MCF 10A (cell line): ENCODE data around the gene GALNT10. TPM values are rescaled to one million over a fixed set of nuclear protein-coding genes. Genes with fewer than 3 reads are reported as not detected.
"Not testable (repeated sequence)": the region's sequence is repeated elsewhere in the genome, so short reads cannot be mapped to it uniquely, and the experiment has no call there.

Source experiments
- BruUV-seq: library from RNA; stranded (reverse); fragments of 400-500 nt; replicated peaks from 2 replicates; lab custom pipeline; 2021; lab: Mats Ljungman, UMichigan
- CTCF ChIA-PET: fragments of 300-600 bp; sonication (Branson Sonifier 250); formaldehyde crosslinking; extraction: SDS; loops from one replicate; lab custom pipeline; 2021; ENCODE audit warnings: antibody characterized with exemption, inconsistent platforms; lab: Yijun Ruan, JAX
- POLR2A ChIA-PET: fragments of 300-600, 350-650 bp; sonication (Branson Sonifier 250); formaldehyde crosslinking; extraction: SDS; loops from one replicate; lab custom pipeline; 2020; ENCODE audit warnings: antibody characterized with exemption, inconsistent platforms; lab: Yijun Ruan, JAX
- DNase-seq: peaks from one replicate; pipeline ENCODE4 v3.0.0-alpha.2; 2018; ENCODE audit not compliant: unreplicated experiment
- H3K27ac Mint-ChIP-seq: one replicate; pipeline ENCODE4 v1.8.0; 2022; ENCODE audit warnings: mild to moderate bottlenecking, low read depth, mixed read lengths; ENCODE audit not compliant: unreplicated experiment
- H3K27me3 Mint-ChIP-seq: one replicate; pipeline ENCODE4 v1.8.0; 2022; ENCODE audit warnings: mixed read lengths; ENCODE audit not compliant: insufficient read depth, unreplicated experiment
- H3K36me3 Mint-ChIP-seq: one replicate; pipeline ENCODE4 v1.8.0; 2022; ENCODE audit warnings: mild to moderate bottlenecking, moderate library complexity, mixed read lengths; ENCODE audit not compliant: insufficient read depth, unreplicated experiment
- H3K4me1 Mint-ChIP-seq: one replicate; pipeline ENCODE4 v1.8.0; 2022; ENCODE audit warnings: mixed read lengths; ENCODE audit not compliant: insufficient read depth, unreplicated experiment
- H3K4me3 Mint-ChIP-seq: one replicate; pipeline ENCODE4 v1.8.0; 2022; ENCODE audit warnings: mild to moderate bottlenecking, moderate library complexity, mixed read lengths; ENCODE audit not compliant: unreplicated experiment
- H3K9me3 Mint-ChIP-seq: one replicate; pipeline ENCODE4 v1.8.0; 2022; ENCODE audit warnings: mixed read lengths; ENCODE audit not compliant: unreplicated experiment
- intact Hi-C: fragments of 100-400 bp; cut with micrococcal nuclease; formaldehyde crosslinking; loops from 2 replicates; pipeline ENCODE4 v1.14.1; 2022
- total RNA-seq: library from RNA; stranded (reverse); gene quantifications from 2 replicates; pipeline ENCODE4 v1.2.3, GENCODE V29; 2022
- TF ChIP-seq, protein P1 (sequence below): fragments of 200-600 bp; IDR thresholded peaks from one replicate; pipeline ENCODE4 v1.8.0; 2022; ENCODE audit warnings: antibody characterized with exemption, mild to moderate bottlenecking; ENCODE audit not compliant: unreplicated experiment

The GALNT10 gene
- total RNA-seq, 1 experiment from 2014 or later, result 57.4 TPM

DNA sequence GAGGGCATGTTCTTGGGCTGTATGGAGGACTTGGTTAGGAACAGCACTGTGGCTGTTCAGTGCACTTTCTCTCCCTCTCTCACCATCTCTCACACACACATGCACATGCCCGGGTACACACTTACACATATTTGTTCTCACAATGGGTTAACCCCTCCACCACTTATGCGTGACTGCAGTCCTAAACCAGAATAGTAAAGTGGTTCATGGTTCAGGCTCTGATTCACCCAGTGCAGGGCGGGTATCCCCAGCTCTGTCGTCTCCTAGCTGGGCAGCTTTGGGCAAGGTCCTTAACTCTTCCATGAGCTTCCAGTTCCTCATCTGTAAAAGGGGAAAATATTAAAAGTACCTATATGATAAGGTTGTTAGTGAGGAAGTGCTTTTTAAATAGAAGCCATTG, 45.3 kb upstream of the GALNT10 start:
- H3K9me3 Mint-ChIP-seq, result no peaks in the 10 kb centered on the region
- no peaks in the 10 kb centered on the region for H3K4me1 Mint-ChIP-seq
- CTCF ChIA-PET, result interaction anchor here (0.7 to 1.4 kb wide), 4 partner anchors 11 to 171 kb away, joined by 3 read pairs; no protein-coding TSS in a partner anchor
- POLR2A ChIA-PET, result no interaction called here
- BruUV-seq, result no TSS peak
- no peak overlapping the region for H3K4me3 Mint-ChIP-seq
- TF ChIP-seq, protein P1, sequence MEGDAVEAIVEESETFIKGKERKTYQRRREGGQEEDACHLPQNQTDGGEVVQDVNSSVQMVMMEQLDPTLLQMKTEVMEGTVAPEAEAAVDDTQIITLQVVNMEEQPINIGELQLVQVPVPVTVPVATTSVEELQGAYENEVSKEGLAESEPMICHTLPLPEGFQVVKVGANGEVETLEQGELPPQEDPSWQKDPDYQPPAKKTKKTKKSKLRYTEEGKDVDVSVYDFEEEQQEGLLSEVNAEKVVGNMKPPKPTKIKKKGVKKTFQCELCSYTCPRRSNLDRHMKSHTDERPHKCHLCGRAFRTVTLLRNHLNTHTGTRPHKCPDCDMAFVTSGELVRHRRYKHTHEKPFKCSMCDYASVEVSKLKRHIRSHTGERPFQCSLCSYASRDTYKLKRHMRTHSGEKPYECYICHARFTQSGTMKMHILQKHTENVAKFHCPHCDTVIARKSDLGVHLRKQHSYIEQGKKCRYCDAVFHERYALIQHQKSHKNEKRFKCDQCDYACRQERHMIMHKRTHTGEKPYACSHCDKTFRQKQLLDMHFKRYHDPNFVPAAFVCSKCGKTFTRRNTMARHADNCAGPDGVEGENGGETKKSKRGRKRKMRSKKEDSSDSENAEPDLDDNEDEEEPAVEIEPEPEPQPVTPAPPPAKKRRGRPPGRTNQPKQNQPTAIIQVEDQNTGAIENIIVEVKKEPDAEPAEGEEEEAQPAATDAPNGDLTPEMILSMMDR, result no peak
- intact Hi-C loops, result no loop called here
- no peaks in the 10 kb centered on the region for H3K36me3 Mint-ChIP-seq
- peaks cover 24% of the 10 kb centered on the region for H3K27me3 Mint-ChIP-seq
- no peak overlapping the region for H3K27ac Mint-ChIP-seq
- DNase-seq, result no peak

DNA sequence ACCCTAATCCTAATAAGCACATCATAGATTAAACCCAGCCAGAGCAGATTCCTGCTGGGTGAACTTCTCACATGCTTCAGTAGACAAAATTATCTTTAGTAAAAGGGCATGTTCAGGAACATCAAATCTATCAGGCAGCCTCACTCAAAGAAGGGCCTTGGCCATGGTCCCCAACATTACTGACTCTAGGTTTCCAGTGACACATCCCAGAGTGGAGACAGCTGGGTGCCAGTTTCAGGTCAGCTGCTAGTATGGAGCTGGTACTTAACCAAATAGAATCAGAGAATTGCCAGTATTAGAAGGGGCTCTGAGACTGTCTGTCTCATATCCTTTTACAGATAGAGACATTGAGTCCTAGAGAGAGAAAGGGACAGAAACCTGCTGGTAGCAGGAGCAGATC, 44.1 kb upstream of the GALNT10 start:
- Mint-ChIP-seq H3K4me3 (no peak overlapping the region), H3K9me3 (no peaks in the 10 kb centered on the region), H3K27me3 (peaks cover 24% of the 10 kb centered on the region), H3K36me3 (no peaks in the 10 kb centered on the region), H3K27ac (no peak overlapping the region), H3K4me1 (no peaks in the 10 kb centered on the region)
- no peak for DNase-seq
- no TSS peak for BruUV-seq
- ChIA-PET POLR2A (no interaction called here), CTCF (interaction anchor here (0.6 to 1.4 kb wide), 6 partner anchors 10 to 1462 kb away, joined by 3 to 5 read pairs (median 4); no protein-coding TSS in a partner anchor)
- TF ChIP-seq, protein P1, result no peak
- intact Hi-C loops, result no loop called here

DNA sequence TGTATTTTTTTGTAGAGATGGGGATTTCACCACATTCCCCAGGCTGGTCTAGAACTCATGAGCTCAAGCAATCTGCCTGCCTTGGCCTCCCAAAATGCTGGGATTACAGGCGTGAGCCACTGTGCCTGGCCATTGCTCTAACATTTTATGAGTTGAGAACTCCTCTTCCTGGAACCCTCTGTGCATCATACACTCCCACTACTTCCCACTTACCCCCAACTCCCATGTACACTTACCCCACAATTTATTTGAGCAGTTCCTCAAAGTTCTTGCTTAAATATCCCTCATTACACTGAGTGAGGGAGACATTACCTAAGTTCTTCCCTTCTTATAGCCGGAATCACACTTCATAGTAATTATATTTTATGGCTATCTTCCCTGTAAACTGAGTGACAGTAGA, 42.9 kb upstream of the GALNT10 start:
- TF ChIP-seq, protein P1, result no peak
- Mint-ChIP-seq H3K27me3 (peaks cover 19% of the 10 kb centered on the region), H3K9me3 (no peaks in the 10 kb centered on the region), H3K27ac (no peak overlapping the region), H3K36me3 (no peaks in the 10 kb centered on the region), H3K4me1 (no peaks in the 10 kb centered on the region), H3K4me3 (no peak overlapping the region)
- POLR2A ChIA-PET, result no interaction called here
- BruUV-seq, result no TSS peak
- CTCF ChIA-PET, result interaction anchor here (0.6 to 1.3 kb wide), 7 partner anchors 8 to 231 kb away, joined by 3 to 7 read pairs (median 3); no protein-coding TSS in a partner anchor
- no peak for DNase-seq
- intact Hi-C loops, result no loop called here

DNA sequence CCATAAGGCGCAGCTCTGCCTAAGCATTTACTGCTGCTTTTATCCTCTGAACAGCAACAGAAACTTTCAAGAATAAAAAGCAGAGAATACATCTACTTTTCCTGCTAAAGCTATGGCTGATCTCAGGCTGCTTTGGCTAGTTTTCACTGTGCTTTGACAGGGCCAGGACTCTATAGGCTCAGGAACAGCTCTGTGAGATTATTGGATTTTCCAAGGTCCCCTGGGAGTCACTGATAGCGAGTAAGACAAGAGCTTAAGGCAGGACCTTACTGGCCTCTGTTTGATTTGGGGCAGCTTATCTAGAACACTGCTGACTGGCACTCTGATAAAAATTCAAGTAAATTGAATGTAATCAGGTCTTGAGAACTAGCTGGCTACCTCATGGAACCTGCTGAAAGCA, 40.1 kb upstream of the GALNT10 start:
- H3K9me3 Mint-ChIP-seq, H3K27ac Mint-ChIP-seq, H3K36me3 Mint-ChIP-seq, H3K4me3 Mint-ChIP-seq, DNase-seq, BruUV-seq, H3K4me1 Mint-ChIP-seq, intact Hi-C loops, POLR2A ChIA-PET: not testable (repeated sequence)
- CTCF ChIA-PET, result interaction anchor here (0.5 to 1.6 kb wide), 3 partner anchors 11 to 126 kb away, joined by 3 to 4 read pairs (median 3); no protein-coding TSS in a partner anchor
- H3K27me3 Mint-ChIP-seq, result peaks cover 13% of the 10 kb centered on the region
